ENCODE measurements around the gene MYO1B.

MYO1B gene

DNA sequence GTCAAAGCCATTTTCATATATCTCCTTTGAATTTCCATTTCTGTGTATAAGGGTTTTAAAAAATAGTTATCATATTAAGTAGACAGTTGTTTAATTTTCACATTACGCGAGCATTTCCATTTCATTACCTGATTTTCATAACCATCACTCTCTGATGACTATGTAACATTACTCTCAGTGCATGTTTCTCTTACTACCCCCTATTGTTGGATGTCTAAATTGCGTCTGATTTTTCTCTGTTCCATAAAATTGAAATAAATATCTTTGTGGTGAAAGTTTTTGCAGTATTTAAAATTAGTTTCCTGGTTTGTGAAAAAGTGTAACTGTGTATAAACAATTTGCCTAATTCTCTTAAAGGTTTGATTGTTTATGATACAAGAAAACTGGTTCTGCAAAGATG, 123.8 kb downstream of the MYO1B start:
- no peak for DNase-seq

DNA sequence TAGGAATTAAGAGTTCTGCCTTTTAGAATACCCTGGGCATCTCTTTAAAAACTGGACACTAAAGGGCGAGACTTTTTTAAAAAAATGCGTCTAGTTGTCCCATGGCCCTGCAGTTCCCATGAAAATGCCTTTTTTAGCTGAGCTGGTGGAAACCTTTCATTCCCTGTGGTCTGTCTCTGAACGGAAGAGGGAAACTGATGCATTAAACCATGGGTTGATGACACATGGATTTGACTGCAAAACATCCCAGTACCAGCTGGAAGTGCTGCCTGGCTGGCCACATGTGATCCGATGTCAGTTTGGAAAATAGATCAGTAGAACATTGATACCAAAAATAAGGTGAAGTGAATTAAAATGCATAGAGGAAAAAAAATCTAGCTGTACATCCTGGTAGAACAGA, 129.2 kb downstream of the MYO1B start:
- DNase-seq: no peak

DNA sequence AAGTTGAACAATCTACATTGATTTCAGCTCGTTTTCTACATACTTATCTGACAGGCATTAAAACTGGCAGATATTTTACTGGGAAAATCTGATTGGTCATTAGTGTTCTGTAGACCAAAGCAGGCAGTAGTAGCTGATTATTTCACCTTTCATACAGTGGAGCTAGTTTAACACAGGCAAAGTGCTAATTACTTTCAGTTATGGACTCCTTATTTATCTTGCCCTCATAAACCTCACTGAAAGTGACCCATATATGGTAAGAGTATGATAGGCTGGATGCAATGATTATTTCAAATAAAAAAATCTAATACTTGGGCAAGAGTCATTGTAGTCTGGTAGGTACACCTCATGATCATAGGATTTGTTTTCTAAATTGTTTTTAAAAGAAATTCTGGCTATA, 129.7 kb downstream of the MYO1B start:
- no peak for DNase-seq

DNA sequence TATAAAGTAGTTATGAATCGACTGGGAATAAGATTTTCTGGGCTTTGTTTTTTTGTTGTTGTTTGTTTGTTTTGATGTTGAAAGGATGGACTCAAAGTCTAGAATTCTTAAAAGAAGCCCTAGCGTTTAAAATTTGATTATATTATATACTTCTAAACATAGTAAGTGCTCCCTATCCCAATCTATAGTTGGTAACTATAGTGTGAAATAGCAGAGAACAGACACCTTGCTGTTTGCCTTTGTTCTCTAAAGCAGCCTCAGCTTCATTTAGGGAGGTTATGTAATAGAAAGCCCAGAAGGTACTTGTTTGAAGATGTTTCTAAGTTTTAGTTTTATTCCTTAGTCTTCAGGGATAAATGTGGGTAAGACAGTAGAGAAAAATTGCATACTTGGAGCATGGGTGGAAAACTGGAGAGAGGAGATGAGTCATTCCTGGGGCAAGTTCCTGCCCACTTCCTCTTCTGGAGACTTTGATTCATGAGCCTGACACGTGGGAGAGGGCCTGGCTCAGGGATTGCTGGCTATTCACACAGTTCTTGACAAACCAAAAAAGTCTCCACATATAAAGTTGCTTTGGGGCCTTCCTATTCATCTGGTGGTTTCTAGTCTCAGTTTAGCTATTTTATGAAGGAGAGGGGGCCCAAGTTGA, 131.9 kb downstream of the MYO1B start:
- no peak for DNase-seq

GRCh38 chr2:191379375-191379774, 134.2 kb downstream of the MYO1B start:
- DNase-seq: no peak

DNA sequence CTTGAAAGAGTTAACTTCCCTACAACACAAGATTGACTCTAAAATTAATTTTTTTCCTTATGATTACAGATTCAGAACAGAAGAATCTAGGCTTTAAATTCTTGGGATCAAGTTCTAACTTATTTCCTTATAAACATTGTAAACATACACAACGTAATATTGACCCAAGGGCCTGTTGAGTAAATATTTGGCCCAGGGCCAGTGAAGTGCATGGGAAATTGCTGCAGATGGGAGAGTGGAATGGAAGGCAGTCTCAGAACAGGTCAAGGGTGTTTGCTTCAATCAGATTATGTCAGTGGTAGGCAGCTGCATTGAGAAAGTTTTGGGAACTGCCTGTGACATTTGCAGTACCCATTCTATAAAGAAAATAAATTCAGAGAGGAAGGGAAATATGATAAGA, 137.6 kb downstream of the MYO1B start:
- peak; percentile 13 for DNase-seq

DNA sequence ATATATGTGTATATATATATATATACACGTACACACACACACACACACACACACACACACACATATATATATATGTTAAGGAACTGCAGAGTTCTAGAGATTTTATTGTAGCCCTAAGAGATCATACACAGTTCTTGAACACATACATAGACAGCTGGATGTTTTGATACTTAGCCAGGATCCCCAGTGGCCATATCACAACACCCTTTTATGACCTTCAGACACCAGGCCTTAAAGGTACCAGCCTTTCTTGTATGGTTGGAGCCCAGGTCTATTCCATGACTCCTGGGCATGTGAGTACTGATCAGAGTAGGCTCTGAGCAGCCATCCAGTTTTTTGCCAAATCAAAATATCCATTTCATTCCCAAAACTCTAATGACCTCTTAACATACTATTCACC, 138.3 kb downstream of the MYO1B start:
- no peak for DNase-seq

DNA sequence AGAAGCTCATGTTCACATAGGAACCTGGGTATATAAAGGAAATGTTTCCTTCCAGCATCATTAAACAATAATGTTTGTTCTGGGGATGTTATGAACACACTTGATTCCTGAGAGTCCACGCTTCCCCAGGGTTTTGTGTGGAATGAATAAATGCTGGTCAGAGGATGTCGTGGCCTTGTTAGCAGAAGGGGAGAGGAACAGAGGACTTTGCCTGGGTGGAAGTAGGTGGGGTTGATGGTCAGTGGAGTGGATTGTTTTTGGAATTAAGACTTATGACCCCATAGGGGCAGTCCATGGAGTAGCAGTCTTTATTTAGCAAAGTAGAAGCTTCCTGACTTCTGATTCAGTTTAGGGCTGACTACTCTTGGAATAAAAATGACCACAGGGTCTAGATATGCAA, 139.6 kb downstream of the MYO1B start:
- no peak for DNase-seq

DNA sequence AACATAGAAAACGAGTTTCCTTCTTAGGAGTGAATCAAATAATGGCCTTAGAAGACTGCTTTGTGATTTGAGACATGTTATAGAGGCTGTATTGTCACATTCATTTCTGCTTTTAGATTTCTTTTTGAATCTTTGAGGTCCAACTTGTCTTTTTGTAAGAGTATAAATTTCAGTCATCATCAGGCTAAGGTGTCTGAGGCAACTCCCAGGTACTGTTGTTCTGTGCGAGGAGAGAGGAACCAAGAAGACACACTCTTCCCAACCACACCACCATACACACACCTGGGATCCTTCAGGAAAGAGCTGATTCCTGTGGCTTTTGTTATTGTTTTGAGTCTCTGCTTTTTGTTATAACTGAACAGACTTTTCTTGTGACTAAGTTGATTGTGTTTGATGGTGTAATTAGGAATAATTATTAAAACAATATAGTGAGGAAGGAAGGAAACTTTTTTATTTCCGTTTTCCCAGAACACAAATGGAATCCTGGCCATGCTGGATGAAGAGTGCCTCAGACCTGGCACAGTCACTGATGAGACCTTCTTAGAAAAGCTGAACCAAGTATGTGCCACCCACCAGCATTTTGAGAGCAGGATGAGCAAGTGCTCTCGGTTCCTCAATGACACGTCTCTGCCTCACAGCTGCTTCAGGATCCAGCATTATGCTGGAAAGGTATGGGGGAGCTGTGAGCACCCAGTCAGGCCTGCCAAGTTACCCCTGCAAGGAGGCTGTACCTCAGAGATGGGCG, 140.4 kb downstream of the MYO1B start:
- no peak for DNase-seq

DNA sequence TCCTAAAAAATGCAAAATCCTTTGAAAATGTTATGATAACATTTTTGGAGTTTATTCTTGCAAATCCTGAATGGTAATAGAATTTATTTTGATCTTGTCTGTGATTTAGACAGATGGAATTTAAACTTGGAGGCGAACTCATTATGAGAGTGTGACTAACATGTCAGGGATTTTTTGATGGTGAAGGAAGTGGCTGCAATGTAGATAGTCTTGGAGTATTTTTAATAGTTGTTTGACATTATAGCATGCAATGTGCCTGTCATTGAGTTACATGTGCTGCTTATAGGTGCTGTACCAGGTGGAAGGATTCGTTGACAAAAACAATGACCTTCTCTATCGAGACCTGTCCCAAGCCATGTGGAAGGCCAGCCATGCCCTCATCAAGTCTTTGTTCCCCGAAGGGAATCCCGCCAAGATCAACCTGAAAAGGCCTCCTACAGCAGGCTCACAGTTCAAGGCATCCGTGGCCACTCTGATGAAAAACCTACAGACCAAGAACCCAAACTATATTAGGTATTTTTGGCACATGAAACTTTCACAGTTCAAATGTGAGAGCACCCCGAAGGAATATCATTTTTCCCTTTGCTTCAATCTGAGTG, 141.8 kb downstream of the MYO1B start:
- DNase-seq: no peak

GRCh38 chr2:191389288-191389687, 144.1 kb downstream of the MYO1B start:
- no peak for DNase-seq

DNA sequence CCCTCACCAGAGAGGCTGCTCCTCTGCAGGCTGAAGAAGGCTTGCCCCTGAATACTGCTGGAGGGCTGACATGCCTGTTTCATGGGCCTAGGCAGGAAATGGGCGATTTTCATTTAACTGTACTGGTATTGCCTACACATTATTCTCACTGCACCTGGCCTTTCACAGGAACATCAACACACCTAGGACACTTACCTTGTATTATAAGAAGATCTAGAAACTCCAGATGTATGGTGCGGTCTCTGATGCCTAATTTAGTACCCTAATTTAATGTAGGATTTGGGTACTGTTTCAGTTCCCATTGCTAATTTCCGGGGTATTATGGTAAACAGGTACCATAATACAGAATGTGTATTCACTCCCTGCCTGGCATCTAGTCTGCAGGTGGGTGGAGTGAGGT, 146.0 kb downstream of the MYO1B start:
- DNase-seq: no peak

DNA sequence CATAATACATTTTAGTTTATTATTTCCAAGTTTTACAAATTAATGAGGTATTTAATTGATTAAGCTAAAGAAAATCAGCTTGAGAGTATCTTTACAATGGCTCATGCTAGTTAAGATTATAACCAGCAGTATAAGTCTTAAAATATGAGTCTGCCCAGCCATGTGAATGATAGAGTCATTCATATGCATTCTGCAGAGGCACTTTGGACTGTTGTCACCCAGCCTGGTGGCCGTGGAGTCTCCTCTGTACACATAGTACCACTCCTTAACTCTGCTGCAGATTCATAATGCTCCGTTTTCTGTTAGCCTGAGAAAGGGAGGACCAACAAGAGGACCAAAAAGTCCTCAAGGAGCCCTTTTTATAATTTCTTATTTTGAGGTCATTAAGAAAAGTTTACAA, 148.8 kb downstream of the MYO1B start:
- DNase-seq: no peak

DNA sequence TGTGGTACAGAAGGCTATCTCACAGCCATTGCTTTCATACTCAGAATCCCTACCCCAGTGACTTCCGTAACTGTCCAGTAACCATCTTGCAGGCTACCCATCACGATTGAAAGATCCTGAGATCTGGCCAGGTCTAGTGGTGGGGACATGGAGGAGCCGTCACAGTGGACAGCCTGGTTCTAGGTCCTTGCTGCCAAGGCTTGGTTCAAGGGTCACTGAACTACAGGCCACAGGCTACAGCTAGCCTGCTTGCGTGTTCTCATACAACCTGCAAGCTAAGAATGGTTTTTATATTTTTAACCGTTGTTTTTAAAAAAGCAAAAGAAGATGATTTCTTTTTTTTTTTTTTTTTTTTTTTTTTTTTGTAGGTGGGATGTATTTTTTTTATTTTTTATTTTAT, 151.6 kb downstream of the MYO1B start:
- DNase-seq: no peak

- no peak for DNase-seq
Measured at GRCh38 chr2:191399601-191400000, 154.4 kb downstream of the MYO1B start.

- DNase-seq: no peak
Measured at GRCh38 chr2:191401287-191401686, 156.1 kb downstream of the MYO1B start.

DNA sequence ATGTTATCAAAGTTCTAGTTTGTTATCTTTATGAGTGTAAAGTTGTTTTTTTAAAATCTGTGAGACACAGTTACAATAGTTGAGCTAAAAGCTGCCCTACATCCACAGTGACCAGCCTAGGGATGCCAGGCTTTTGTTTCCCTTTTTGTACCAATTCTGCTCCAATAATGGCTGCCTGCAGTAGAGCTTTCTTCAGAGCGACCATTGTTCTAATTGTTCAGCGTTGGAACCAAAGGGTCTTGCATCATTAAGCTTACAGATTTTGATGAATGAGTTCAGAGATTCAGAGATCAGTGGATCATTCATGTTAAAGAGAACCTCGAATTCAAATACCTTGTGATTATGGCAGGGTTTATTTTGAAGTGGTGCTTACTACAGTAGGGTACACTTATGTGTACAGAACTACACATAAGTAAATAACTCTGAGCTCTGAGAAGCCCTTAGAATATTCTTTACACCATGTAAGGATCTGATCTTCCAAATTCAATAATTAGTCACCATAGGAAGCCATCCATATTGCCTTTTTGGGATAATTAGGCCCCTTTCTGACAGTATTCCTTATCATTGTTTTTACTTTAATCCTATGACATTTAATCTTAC, 157.9 kb downstream of the MYO1B start:
- DNase-seq: no peak

DNA sequence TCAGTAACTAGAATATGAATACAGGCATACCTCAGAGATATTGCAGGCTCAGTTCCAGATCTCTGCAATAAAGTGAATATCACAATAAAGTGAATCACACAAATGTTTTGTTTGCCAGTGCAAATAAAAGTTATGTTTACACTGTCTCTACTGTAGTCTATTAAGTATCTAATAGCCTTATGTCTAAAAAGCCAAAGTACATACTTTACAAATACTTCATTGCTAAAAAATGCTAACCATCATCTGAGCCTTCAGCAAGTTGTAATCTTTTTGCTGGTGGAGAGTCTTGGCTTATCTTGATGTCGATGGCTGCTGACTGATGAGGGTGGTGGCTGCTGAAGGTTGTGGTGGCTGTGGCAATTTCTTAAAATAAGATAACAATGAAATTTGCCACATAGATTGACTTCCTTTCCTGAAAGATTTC, 159.4 kb downstream of the MYO1B start:
- DNase-seq: no peak

DNA sequence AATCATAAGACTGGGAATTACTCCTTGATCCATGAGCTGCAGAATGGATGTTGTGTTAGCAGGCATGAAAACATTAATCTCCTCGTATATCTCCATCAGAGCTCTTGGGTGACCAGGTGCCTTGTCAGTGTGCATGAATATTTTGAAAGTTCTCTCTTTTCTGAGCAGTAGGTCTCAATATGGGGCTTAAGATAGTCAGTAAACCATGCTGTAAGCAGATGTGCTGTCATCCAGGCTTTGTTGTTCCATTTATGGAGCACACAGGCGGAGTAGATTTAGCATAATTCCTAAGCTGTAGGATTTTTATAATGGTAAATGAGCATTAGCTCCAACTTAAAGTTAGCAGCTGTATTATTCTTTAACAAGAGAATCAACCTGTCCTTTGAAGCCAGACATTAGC, 160.3 kb downstream of the MYO1B start:
- DNase-seq: no peak

- no peak for DNase-seq
Measured at GRCh38 chr2:191410646-191411436, 165.6 kb downstream of the MYO1B start.

DNA sequence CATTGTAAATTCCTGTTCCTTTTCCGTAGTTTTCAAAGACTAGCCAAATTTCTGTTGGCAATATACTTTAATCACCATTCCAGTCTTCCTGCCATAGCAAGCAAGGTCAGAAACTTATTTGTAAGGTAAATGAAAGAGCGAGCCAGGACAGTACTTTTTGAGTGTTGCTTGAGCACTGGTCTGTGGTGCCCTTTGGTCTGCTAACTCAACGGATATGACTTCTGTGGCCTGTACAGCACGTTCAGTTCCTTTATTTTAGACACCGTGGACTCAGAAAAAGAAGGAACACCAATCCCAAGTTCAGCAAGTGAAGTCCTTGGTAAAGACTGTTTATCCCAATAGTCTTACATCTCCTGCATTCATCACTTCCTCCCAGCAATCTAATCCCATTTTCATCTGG, 166.3 kb downstream of the MYO1B start:
- DNase-seq: no peak

DNA sequence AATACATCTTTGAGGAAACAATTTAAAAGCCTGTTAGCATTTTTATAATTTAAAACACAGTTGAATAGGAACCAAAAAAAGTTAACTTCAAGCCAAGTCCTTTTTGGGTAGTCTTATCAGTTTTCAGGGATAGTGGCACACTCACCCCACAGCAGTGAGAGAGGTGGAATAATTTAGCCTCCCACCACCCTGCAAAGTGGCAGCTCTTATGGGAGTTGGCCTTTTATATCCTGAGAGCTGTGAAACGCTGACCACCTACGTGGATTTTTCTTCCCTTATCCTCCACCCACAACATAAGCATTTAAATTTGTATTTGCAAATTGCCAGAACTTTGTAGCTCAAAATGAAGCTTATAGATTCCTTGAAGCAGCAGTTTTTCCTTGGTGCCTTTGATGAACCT, 167.1 kb downstream of the MYO1B start:
- no peak for DNase-seq

DNA sequence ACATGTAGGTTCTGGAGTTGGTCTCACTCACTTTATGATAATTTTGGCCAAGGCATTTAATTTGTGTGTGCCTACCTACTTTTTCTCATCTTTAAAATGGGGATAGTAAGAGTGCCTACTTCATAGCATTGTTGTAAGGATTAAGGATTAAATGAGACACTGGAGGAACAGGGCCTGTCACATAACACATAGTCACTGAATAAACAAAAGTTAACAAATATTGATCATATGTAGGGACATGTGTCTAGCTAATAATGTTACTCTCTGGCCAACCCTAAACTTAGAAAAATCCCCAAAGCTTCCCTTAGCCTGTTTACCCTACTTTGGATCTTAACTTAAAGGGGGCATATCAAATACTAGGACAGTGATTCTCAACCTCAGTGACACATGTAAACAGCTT, 169.9 kb downstream of the MYO1B start:
- DNase-seq: no peak
